ENCODE results near the gene MMD. TPM values are rescaled to one million over a fixed set of nuclear protein-coding genes. Genes with fewer than 3 reads are reported as not detected.
"Not testable (repeated sequence)": the region's sequence is repeated elsewhere in the genome, so short reads cannot be mapped to it uniquely, and the experiment has no call there.

Gene MMD
- total RNA-seq, 2 experiments from 2014 or later: 15.3 to 17.4 TPM

- POLR2A ChIA-PET: no interaction called here
- Mint-ChIP-seq H3K4me3 (peak overlapping the region; percentile 86), H3K27ac (no peak overlapping the region), H3K36me3 (ENCODE audit: low read depth) (peaks cover 8% of the 10 kb centered on the region), H3K9me3 (no peaks in the 10 kb centered on the region), H3K27me3 (peaks cover 48% of the 10 kb centered on the region), H3K4me1 (ENCODE audit: low read depth) (peaks cover 29% of the 10 kb centered on the region)
- Histone ChIP-seq H3K27ac (ENCODE audit: low read depth in 1 of 2, low read length in 2 of 2) (no peak overlapping the region), H3K36me3 (ENCODE audit: insufficient read depth, low read length) (no peaks in the 10 kb centered on the region), H3K4me3 (ENCODE audit: low read length) (no peak overlapping the region), H3K4me1 (ENCODE audit: insufficient read depth, low read length) (peaks cover 21% of the 10 kb centered on the region), H3K9me3 (ENCODE audit: control insufficient read depth in 1 of 2, insufficient read depth in 1 of 2, low read length in 2 of 2) (no peaks in the 10 kb centered on the region), H3K27me3 (ENCODE audit: control insufficient read depth in 1 of 2, insufficient read depth in 2 of 2, low read length in 2 of 2) (peaks cover 6 to 7% of the 10 kb centered on the region in 2 experiments)
- no peak for TF ChIP-seq CTCF (IDR thresholded peaks at IDR 0.05)
- intact Hi-C loops (cut with DNase I, micrococcal nuclease): loop anchor here in 1 of 2 experiments (2.0 to 10.0 kb wide), 5 partner anchors 159 to 1661 kb away; partner anchors contain the start of genes AKAP1, COX11, HLF and PCTP
- ATAC-seq (ENCODE audit: poor library complexity) (no peak), DNase-seq (no peak)
- CTCF ChIA-PET: no interaction called here
Observed at GRCh38 chr17:55423535-55423934, 1.9 kb upstream of the MMD start.

- DNase-seq; H3K36me3 Mint-ChIP-seq (ENCODE audit: low read depth); H3K27ac ChIP-seq (ENCODE audit: low read depth in 1 of 2, low read length in 2 of 2); H3K9me3 ChIP-seq (ENCODE audit: control insufficient read depth in 1 of 2, insufficient read depth in 1 of 2, low read length in 2 of 2); CTCF ChIA-PET; H3K27me3 ChIP-seq (ENCODE audit: control insufficient read depth in 1 of 2, insufficient read depth in 2 of 2, low read length in 2 of 2); H3K36me3 ChIP-seq (ENCODE audit: insufficient read depth, low read length); H3K27ac Mint-ChIP-seq; H3K9me3 Mint-ChIP-seq; ATAC-seq (ENCODE audit: poor library complexity); H3K4me3 ChIP-seq (ENCODE audit: low read length): not testable (repeated sequence)
- Mint-ChIP-seq H3K4me1 (ENCODE audit: low read depth) (peaks cover 30% of the 10 kb centered on the region), H3K4me3 (peak overlapping the region; percentile 86), H3K27me3 (peaks cover 41% of the 10 kb centered on the region)
- intact Hi-C loops (cut with DNase I, micrococcal nuclease): loop anchor here in 1 of 2 experiments (2.0 to 10.0 kb wide), 5 partner anchors 158 to 1662 kb away; partner anchors contain the start of genes AKAP1, COX11, HLF and PCTP
- POLR2A ChIA-PET: interaction anchor here (1.3 kb wide), 1 partner anchor 67 kb away, joined by 3 read pairs; no protein-coding TSS in a partner anchor
- H3K4me1 ChIP-seq (ENCODE audit: insufficient read depth, low read length): peaks cover 21% of the 10 kb centered on the region
Observed at GRCh38 chr17:55422828-55423164, 1.2 kb upstream of the MMD start.

GRCh38 chr17:55420776-55421178 lies 858 bp downstream of the MMD start:
- CTCF ChIA-PET: interaction anchor here (1.1 kb wide), 1 partner anchor 415 kb away, joined by 3 read pairs; no protein-coding TSS in a partner anchor

More at GRCh38 chr17:55420776-55421178, 858 bp downstream of the MMD start:
- Mint-ChIP-seq H3K4me1 (ENCODE audit: low read depth) (peaks cover 30% of the 10 kb centered on the region), H3K4me3 (peak overlapping the region; percentile 95), H3K27me3 (peaks cover 29% of the 10 kb centered on the region), H3K9me3 (no peaks in the 10 kb centered on the region), H3K27ac (peak overlapping the region; percentile 91), H3K36me3 (ENCODE audit: low read depth) (peaks cover 8% of the 10 kb centered on the region)
- H3K27ac ChIP-seq (ENCODE audit: low read depth in 1 of 2, low read length in 2 of 2): peak overlapping the region; percentile 65
- no peak for ATAC-seq (ENCODE audit: poor library complexity)
- no peak for TF ChIP-seq CTCF (IDR thresholded peaks at IDR 0.05)
- H3K4me1 ChIP-seq (ENCODE audit: insufficient read depth, low read length): peaks cover 21% of the 10 kb centered on the region
- H3K4me3 ChIP-seq (ENCODE audit: low read length): peak overlapping the region; percentile 99
- DNase-seq: peak; percentile 11 to 65 (median 29)
- H3K27me3 ChIP-seq (ENCODE audit: control insufficient read depth in 1 of 2, insufficient read depth in 2 of 2, low read length in 2 of 2): peaks cover 6 to 7% of the 10 kb centered on the region in 2 experiments
- H3K9me3 ChIP-seq (ENCODE audit: control insufficient read depth in 1 of 2, insufficient read depth in 1 of 2, low read length in 2 of 2): no peaks in the 10 kb centered on the region
- intact Hi-C loops (cut with DNase I, micrococcal nuclease): loop anchor here in 1 of 2 experiments (5.0 to 10.0 kb wide), 4 partner anchors 183 to 1664 kb away; partner anchors contain the start of genes AKAP1, COX11, PCTP and STXBP4
- POLR2A ChIA-PET: interaction anchor here (0.8 to 1.2 kb wide), 2 partner anchors 12 to 182 kb away, joined by 3 to 4 read pairs; no protein-coding TSS in a partner anchor
- no peaks in the 10 kb centered on the region for H3K36me3 ChIP-seq (ENCODE audit: insufficient read depth, low read length)

Measured in CD4-positive, alpha-beta T cell (primary cell).